H1 (cell line): ENCODE results near the gene TIE1. TPM values are rescaled to one million over a fixed set of nuclear protein-coding genes. Genes with fewer than 3 reads are reported as not detected.

Experiments used
- ASH2L ChIP-seq: fragments of 200-600, 300-600 bp; sonication (generic); IDR thresholded peaks from one replicate; pipeline ENCODE4 v1.7.1; 2017; ENCODE audit warnings: low read length
- CTBP2 ChIP-seq: IDR thresholded peaks from 2 replicates; pipeline ENCODE4 v1.7.0; 2011; ENCODE audit warnings: borderline replicate concordance, mild to moderate bottlenecking, moderate library complexity, mixed read lengths, low read length; ENCODE audit not compliant: insufficient read depth, insufficient read length
- JUN ChIP-seq: IDR thresholded peaks from 2 replicates; pipeline ENCODE4 v1.6.1; 2011; ENCODE audit warnings: low read depth, mild to moderate bottlenecking, improper control_type of control experiment, low read length
- MAFK ChIP-seq: IDR thresholded peaks from 2 replicates; pipeline ENCODE4 v1.6.1; 2012; ENCODE audit warnings: low read depth, mild to moderate bottlenecking, improper control_type of control experiment, low read length
- POLR2AphosphoS5 ChIP-seq: IDR thresholded peaks from 2 replicates; pipeline ENCODE4 v1.6.1; 2011; ENCODE audit warnings: low read depth, low read length
- SP2 ChIP-seq: IDR thresholded peaks from 2 replicates; pipeline ENCODE4 v1.6.1; 2012; ENCODE audit warnings: mild to moderate bottlenecking, low read length, inconsistent platforms
- TEAD4 ChIP-seq: IDR thresholded peaks from 2 replicates; pipeline ENCODE4 v1.6.1; 2012; ENCODE audit warnings: low read depth, low read length, inconsistent platforms, mixed read lengths
- ZNF274 ChIP-seq: IDR thresholded peaks from 2 replicates; pipeline ENCODE4 v1.7.0; 2012; ENCODE audit warnings: low read length, borderline replicate concordance; ENCODE audit errors: extremely low read depth
- polyA plus RNA-seq, 7 experiments: library from polyadenylated mRNA; depleted of rRNA in 3 of 7; stranded (reverse) in 5 of 7; unstranded in 2 of 7; fragments of >200 nt in 5 of 7; fragments of 200-250 nt in 2 of 7; gene quantifications; 1 replicate in 5 of 7; 2 replicates in 1 of 7; 4 replicates in 1 of 7; pipeline versions ENCODE4 v1.2.1 to v1.2.3, GENCODE V29; 2011 to 2013; ENCODE audit warnings: missing spikeins in 2 of 7, mixed read lengths in 2 of 7
- total RNA-seq: library from RNA; stranded (reverse); fragmentation: NEBNext Ultra II Directional; extraction: Animal tissue kit (Norgen Biotek cat#: 25700); gene quantifications from 2 replicates; pipeline ENCODE4 v1.2.1, GENCODE V29; 2021
- TF ChIP-seq, protein P1 (sequence below): fragments of 300-600 bp; sonication (generic); IDR thresholded peaks from 2 replicates; pipeline ENCODE4 v1.7.1; 2012; ENCODE audit warnings: low read length, moderate library complexity, mild to moderate bottlenecking, inconsistent platforms; ENCODE audit not compliant: insufficient replicate concordance

TIE1 gene
- total and polyA plus RNA-seq, 2 of the 8 experiments (the other 6 are each of a cell fraction or from before 2014, with no cell fraction given) = 0.74 to 2.2 TPM

DNA sequence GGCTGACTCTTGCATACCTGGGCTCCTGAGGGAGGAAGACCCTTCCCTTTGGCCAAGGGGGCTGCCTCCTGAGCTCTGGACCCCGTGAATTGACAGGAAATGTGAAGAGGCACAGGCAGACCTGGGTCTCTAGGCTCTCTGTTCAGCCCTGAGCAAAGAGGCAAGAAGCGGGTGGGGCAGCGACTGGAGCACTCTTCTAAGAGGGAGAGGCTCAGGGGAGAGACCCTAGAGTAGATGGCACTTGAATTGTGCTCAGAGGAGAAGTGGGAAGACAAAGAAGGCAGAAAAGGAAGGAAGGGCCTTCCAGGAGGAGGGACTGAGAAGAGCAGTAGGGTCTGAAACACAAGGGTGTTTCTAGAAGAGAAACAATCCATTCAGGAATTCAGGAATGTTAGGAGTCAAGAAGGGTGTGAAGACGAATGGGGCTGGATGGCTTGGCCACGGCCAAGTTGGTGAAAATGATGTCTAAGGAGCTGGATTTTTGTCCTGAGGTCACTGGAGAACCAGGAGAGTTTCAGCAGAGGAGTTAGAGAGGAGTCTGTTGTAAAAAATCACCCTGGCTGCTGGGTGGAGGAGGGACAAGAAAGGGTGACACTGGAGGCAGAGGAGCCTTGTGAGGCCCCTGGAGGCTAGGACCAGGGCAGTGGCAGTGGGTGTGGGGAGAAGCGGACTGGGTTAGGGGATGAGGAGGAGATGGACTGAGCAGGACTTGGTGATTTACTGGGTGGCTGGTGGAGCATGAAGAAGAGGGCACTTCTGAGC, 5.3 kb downstream of the TIE1 start (continued):
- TF ChIP-seq, protein P1, sequence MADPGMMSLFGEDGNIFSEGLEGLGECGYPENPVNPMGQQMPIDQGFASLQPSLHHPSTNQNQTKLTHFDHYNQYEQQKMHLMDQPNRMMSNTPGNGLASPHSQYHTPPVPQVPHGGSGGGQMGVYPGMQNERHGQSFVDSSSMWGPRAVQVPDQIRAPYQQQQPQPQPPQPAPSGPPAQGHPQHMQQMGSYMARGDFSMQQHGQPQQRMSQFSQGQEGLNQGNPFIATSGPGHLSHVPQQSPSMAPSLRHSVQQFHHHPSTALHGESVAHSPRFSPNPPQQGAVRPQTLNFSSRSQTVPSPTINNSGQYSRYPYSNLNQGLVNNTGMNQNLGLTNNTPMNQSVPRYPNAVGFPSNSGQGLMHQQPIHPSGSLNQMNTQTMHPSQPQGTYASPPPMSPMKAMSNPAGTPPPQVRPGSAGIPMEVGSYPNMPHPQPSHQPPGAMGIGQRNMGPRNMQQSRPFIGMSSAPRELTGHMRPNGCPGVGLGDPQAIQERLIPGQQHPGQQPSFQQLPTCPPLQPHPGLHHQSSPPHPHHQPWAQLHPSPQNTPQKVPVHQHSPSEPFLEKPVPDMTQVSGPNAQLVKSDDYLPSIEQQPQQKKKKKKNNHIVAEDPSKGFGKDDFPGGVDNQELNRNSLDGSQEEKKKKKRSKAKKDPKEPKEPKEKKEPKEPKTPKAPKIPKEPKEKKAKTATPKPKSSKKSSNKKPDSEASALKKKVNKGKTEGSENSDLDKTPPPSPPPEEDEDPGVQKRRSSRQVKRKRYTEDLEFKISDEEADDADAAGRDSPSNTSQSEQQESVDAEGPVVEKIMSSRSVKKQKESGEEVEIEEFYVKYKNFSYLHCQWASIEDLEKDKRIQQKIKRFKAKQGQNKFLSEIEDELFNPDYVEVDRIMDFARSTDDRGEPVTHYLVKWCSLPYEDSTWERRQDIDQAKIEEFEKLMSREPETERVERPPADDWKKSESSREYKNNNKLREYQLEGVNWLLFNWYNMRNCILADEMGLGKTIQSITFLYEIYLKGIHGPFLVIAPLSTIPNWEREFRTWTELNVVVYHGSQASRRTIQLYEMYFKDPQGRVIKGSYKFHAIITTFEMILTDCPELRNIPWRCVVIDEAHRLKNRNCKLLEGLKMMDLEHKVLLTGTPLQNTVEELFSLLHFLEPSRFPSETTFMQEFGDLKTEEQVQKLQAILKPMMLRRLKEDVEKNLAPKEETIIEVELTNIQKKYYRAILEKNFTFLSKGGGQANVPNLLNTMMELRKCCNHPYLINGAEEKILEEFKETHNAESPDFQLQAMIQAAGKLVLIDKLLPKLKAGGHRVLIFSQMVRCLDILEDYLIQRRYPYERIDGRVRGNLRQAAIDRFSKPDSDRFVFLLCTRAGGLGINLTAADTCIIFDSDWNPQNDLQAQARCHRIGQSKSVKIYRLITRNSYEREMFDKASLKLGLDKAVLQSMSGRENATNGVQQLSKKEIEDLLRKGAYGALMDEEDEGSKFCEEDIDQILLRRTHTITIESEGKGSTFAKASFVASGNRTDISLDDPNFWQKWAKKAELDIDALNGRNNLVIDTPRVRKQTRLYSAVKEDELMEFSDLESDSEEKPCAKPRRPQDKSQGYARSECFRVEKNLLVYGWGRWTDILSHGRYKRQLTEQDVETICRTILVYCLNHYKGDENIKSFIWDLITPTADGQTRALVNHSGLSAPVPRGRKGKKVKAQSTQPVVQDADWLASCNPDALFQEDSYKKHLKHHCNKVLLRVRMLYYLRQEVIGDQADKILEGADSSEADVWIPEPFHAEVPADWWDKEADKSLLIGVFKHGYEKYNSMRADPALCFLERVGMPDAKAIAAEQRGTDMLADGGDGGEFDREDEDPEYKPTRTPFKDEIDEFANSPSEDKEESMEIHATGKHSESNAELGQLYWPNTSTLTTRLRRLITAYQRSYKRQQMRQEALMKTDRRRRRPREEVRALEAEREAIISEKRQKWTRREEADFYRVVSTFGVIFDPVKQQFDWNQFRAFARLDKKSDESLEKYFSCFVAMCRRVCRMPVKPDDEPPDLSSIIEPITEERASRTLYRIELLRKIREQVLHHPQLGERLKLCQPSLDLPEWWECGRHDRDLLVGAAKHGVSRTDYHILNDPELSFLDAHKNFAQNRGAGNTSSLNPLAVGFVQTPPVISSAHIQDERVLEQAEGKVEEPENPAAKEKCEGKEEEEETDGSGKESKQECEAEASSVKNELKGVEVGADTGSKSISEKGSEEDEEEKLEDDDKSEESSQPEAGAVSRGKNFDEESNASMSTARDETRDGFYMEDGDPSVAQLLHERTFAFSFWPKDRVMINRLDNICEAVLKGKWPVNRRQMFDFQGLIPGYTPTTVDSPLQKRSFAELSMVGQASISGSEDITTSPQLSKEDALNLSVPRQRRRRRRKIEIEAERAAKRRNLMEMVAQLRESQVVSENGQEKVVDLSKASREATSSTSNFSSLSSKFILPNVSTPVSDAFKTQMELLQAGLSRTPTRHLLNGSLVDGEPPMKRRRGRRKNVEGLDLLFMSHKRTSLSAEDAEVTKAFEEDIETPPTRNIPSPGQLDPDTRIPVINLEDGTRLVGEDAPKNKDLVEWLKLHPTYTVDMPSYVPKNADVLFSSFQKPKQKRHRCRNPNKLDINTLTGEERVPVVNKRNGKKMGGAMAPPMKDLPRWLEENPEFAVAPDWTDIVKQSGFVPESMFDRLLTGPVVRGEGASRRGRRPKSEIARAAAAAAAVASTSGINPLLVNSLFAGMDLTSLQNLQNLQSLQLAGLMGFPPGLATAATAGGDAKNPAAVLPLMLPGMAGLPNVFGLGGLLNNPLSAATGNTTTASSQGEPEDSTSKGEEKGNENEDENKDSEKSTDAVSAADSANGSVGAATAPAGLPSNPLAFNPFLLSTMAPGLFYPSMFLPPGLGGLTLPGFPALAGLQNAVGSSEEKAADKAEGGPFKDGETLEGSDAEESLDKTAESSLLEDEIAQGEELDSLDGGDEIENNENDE = no peak
- TF ChIP-seq SP2 = no peak
- no peak for TF ChIP-seq ASH2L
- TF ChIP-seq POLR2AphosphoS5 = no peak
- TF ChIP-seq CTBP2 = no peak
- no peak for TF ChIP-seq MAFK
- no peak for TF ChIP-seq ZNF274
- TF ChIP-seq TEAD4 = no peak
- no peak for TF ChIP-seq JUN
